IPS-18c (cell line): ENCODE results near the gene ADTRP.

Source experiments
- H3K4me3 ChIP-seq: 2 replicates; pipeline ENCODE4 v1.7.0; 2013; ENCODE audit warnings: low read depth, mild to moderate bottlenecking, low read length, moderate library complexity; ENCODE audit not compliant: insufficient read depth
- H3K9me3 ChIP-seq: one replicate; pipeline ENCODE4 v1.6.1; 2013; ENCODE audit warnings: mild to moderate bottlenecking, low read length, moderate library complexity; ENCODE audit not compliant: control insufficient read depth, insufficient read depth

ADTRP gene

DNA sequence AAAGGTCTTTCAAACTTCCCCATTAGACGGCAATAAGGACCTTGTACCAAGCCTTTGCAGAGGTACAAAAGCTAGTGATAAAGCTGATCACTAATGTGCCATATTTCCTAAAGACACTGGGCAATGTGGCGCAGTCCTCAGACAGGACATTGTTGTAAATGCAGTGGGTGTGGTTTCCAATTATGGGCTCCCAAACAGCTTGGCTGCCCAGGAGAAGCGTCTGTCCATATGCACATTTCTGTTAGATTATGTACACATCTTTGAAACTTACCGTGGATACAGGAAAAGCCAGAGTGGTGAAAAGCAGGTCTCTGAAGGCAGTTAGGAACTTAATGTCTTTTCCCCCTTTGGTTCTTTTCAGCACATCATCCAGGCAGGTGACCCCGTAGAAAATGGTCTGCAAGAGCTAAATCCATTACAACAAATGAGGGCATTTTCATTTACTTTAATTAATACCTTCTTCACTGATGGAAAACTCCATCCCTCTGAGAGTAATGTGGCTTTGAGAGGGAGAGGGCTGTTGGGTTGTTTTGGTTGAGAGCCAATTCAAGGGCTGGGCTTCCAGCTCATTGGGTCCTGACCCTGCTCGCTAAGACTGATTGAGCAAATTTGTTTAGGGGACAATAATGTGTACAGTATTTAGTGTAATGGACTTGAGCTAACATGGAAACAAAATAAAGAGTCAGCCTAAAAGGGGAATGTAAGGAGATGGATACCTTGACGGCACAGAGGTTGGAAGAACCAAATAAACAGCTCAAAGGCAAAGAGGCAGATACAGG, 10.4 kb downstream of the ADTRP start:
- Histone ChIP-seq H3K4me3 (no peak overlapping the region), H3K9me3 (no peaks in the 10 kb centered on the region)

- no peaks in the 10 kb centered on the region for H3K9me3 ChIP-seq
Measured at GRCh38 chr6:11767458-11767857, 11.1 kb downstream of the ADTRP start.

DNA sequence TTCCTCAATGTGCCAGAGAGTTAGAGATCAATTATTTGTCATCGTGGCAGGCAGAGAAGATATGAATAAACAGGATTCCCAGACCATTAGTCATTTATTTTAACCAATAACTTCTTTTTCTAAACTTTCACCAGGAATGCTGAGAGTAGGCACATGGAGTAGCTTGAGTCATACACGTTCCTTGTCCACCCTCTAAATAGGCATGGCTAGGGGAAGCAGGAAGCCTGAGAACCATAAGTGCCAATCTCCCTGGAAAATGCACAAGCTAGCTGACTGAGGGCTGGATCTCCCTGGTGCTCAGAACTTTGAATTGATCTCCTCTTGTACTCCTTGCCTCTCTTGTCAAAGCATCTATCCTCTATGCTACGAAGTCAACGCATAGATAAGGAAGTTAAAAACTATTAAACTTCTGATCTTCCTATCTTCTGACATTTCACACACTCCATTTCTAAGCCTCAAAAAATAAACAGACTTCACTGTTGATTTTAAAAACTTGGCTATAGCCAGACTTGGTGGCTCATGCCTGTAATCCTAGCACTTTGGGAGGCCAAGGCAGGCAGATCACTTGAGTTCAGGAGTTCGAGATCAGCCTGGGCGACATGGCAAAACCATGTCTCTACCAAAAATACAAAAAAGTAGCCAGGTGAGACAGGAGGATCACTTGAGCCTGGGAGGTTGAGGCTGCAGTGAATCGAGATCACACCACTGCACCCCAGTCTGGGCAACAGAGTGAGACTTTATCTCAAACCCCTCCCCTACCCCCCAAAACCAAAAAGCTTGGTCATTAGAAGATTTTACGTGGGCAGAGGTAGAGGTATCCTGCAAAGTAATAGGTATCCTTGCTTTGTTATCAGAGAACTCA, 11.8 kb downstream of the ADTRP start:
- Histone ChIP-seq H3K9me3 (no peaks in the 10 kb centered on the region), H3K4me3 (no peak overlapping the region)

More at GRCh38 chr6:11767458-11767857, 11.1 kb downstream of the ADTRP start:
- no peak overlapping the region for H3K4me3 ChIP-seq

- Histone ChIP-seq H3K9me3 (no peaks in the 10 kb centered on the region), H3K4me3 (no peak overlapping the region)
Measured at GRCh38 chr6:11766043-11766442, 12.6 kb downstream of the ADTRP start.

- H3K4me3 ChIP-seq: no peak overlapping the region
- no peaks in the 10 kb centered on the region for H3K9me3 ChIP-seq
Measured at GRCh38 chr6:11764250-11764604, 14.4 kb downstream of the ADTRP start.

DNA sequence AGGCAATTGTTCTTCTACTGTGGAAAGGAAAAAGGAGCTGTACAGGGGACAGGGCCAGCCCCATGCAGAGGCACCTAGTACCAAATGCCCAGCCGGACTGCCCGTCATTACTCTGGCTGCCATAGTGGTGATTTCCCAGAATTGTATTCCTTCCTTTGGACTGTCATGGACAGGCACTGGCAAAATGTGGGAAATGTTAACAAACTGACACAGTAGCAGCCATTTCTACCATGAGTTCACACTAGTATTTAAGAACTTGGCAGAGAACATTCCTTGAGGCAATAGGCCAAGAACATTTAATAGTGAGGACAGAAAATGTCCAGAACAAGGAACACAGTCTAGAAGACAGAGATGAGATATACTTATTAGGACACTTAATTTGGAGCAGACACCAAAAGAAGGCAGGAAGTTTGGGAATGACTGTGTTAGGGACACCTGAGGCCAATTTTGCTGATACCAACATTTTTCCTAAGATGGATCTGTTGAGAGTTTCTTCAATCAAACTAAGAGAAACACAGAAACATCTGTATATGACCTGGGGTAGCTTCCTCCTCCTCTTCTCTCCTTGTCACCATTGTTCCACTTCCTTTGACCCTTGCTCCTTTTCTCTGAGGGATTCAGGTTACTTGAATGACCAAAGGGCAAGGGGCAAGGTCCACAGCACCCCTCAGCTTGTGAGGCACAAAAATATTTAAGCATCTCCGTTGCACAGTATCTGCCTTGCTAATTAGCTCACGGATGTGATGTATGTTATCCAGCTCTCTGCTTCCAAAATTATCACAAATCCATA, 14.9 kb downstream of the ADTRP start:
- H3K4me3 ChIP-seq: no peak overlapping the region
- no peaks in the 10 kb centered on the region for H3K9me3 ChIP-seq

DNA sequence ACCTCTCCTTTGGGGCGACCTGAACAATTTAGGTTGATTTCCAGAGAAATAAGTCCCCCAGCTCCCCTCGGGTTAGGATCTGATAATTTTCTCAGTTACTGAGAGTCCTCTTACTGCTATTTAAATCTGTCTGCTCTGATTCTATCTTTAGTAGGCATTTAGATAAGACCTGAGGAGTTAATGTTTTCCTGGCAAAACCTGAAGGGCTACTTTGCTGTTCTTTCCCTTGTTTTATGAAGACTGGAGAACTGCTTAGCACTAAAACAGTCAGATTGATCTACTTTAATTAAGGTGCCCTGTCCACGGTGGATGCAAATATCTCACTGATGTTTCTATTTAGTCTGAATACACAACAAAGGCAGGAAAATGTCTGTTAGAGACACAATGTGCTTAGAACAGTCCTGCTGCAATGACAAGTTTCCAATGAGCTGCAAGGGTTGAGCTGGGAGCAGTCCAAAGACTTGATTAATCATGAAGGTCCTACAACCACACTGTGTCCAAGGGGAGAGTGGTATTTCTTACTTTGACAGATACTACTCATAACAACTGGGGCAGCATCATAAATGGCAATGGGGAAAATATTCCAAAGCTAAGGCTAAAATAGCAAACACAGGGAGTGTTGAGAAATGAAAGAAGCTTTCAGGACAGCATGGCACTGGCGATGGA, 15.7 kb downstream of the ADTRP start:
- Histone ChIP-seq H3K9me3 (no peaks in the 10 kb centered on the region), H3K4me3 (no peak overlapping the region)

GRCh38 chr6:11761744-11762620, 16.6 kb downstream of the ADTRP start:
- Histone ChIP-seq H3K4me3 (no peak overlapping the region), H3K9me3 (no peaks in the 10 kb centered on the region)

DNA sequence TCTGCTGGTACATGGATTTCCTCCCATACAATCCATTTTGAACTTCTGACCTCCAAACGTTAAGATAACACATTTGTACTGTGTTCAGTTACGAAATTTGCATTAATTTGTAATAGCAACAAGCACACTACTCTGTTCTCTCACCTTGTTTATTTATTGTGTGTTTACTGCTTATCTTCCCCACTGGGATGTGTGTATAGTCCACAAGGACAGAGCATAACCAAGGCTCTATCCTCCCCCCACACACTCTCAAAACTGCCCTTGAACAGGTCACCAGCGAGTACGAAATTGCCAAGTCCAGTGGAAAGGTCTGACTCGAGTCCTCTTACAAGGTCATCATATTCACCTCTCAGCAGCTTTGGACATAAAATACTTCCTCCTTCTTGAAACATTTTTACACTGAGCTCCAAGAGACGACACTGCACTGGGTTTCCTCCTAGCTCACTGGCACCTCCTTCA, 18.6 kb downstream of the ADTRP start:
- Histone ChIP-seq H3K9me3 (no peaks in the 10 kb centered on the region), H3K4me3 (no peak overlapping the region)

GRCh38 chr6:11758878-11759277, 19.7 kb downstream of the ADTRP start:
- Histone ChIP-seq H3K4me3 (no peak overlapping the region), H3K9me3 (no peaks in the 10 kb centered on the region)

DNA sequence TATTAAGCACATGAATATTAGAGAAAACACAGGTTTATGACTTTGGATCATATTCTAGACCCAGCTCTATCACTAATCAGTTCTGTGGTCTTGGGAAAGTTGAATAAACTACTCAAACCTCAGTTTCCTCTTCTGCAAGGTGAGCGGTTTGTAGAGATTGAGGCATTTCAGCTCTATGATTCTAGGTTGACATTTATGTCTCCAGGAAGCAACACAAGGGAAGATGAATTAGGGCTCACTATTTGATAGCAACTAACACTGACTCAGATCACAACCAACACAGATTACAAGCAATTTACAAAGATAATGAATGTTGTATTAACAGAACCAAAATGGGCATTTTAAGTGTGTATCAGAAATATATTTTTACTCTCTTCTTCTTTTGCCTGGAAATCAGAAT, 21.9 kb downstream of the ADTRP start:
- no peak overlapping the region for H3K4me3 ChIP-seq
- H3K9me3 ChIP-seq: no peaks in the 10 kb centered on the region

- Histone ChIP-seq H3K4me3 (no peak overlapping the region), H3K9me3 (no peaks in the 10 kb centered on the region)
Measured at GRCh38 chr6:11756292-11756691, 22.3 kb downstream of the ADTRP start.

DNA sequence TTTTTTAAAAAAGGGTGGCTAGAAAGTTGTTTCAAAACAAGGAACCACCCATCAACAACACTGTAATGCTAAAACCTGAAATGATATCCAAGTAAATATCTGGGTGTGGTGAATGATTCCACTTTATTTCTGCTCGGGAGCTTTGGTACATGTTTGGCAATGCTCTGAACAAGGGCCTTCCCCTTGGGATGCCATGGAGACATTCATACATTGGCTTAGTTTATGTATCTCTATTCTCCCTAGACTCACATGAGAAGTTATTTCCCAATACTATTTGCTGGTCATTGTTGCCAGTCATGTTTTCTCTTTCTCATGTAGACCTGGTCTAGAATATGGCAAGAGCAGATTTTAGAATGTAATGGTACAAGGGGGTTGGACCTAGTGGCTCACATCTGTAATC, 22.9 kb downstream of the ADTRP start:
- no peaks in the 10 kb centered on the region for H3K9me3 ChIP-seq
- H3K4me3 ChIP-seq: no peak overlapping the region

- no peaks in the 10 kb centered on the region for H3K9me3 ChIP-seq
Measured at GRCh38 chr6:11754625-11755271, 23.9 kb downstream of the ADTRP start.

GRCh38 chr6:11753798-11754197, 24.8 kb downstream of the ADTRP start:
- Histone ChIP-seq H3K4me3 (no peak overlapping the region), H3K9me3 (no peaks in the 10 kb centered on the region)

More at GRCh38 chr6:11754625-11755271, 23.9 kb downstream of the ADTRP start:
- H3K4me3 ChIP-seq: no peak overlapping the region

GRCh38 chr6:11752360-11752759, 26.2 kb downstream of the ADTRP start:
- Histone ChIP-seq H3K4me3 (no peak overlapping the region), H3K9me3 (no peaks in the 10 kb centered on the region)
